ENCODE measurements around the gene PELI2. TPM values are rescaled to one million over a fixed set of nuclear protein-coding genes. Genes with fewer than 3 reads are reported as not detected.

The PELI2 gene
- total and polyA plus RNA-seq, 9 donors = 13.0 to 36.8 (median 28.5) TPM

DNA sequence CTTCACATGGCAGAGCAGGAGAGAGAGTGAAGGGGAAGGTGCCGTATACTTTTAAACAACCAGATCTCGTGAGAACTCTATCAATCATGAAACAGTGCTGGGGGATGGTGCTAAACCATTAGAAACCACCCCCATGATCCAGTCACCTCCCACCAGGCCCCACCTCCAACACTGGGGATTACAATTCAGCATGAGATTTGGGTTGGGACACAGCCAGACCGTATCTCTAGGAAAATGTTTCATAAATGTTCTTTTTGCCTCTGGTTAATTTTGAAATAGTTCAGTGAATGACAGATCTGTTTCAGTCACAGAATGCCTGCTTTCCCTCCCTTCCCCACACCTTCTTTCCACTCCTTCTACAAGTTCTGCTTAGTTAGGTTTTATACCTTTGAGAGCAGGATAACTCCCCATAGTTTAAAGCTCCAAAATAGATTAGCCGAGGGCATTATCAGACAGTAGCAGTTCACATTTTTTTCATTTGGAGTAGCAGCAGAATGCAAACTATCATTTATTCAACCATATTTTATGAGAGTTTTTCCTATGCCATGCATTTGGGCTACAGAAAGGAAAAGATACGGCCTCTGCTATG is 27.1 kb downstream of the PELI2 start:
- no peaks in the 10 kb centered on the region for H3K36me3 ChIP-seq
- H3K4me3 ChIP-seq = no peak overlapping the region
- H3K9me3 ChIP-seq = no peaks in the 10 kb centered on the region
- H3K27ac ChIP-seq = no peak overlapping the region
- H3K4me1 ChIP-seq (ENCODE audit: insufficient read depth) = peaks cover 13% of the 10 kb centered on the region
- TF ChIP-seq EP300 (IDR thresholded peaks at IDR 0.05) (no peak), POLR2A (IDR thresholded peaks at IDR 0.05) (no peak)
- TF ChIP-seq, protein P1, sequence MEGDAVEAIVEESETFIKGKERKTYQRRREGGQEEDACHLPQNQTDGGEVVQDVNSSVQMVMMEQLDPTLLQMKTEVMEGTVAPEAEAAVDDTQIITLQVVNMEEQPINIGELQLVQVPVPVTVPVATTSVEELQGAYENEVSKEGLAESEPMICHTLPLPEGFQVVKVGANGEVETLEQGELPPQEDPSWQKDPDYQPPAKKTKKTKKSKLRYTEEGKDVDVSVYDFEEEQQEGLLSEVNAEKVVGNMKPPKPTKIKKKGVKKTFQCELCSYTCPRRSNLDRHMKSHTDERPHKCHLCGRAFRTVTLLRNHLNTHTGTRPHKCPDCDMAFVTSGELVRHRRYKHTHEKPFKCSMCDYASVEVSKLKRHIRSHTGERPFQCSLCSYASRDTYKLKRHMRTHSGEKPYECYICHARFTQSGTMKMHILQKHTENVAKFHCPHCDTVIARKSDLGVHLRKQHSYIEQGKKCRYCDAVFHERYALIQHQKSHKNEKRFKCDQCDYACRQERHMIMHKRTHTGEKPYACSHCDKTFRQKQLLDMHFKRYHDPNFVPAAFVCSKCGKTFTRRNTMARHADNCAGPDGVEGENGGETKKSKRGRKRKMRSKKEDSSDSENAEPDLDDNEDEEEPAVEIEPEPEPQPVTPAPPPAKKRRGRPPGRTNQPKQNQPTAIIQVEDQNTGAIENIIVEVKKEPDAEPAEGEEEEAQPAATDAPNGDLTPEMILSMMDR (IDR thresholded peaks at IDR 0.05) = no peak
- intact Hi-C loops (cut with DNase I) = no loop called here
- DNase-seq = peak in 1 of 5 donors; percentile 32
- no peaks in the 10 kb centered on the region for H3K27me3 ChIP-seq
- WGBS, 3 donors = 49 to 60% (median 53%) methylated on average over 5 of the region's 5 CpGs

DNA sequence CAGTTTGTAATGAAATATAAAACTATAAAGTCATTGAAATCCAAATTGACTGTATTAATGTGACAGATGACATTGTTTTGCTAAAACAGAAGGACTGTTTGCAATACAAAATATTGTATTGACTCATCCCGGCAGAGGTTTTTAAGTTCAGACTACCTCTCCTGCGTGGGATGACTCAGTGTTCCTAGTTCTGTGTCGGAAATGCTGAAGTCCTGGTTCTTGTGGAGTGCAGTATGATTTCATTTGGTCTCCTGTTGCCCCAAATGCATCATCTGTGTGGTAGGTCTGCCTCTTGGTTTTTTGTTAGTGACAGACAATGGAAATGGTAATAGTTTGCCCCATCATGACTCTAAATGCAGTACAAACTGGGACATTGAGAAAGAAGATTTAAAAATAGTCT is 27.8 kb downstream of the PELI2 start:
- Histone ChIP-seq H3K27ac (no peak overlapping the region), H3K9me3 (no peaks in the 10 kb centered on the region), H3K36me3 (no peaks in the 10 kb centered on the region), H3K4me1 (ENCODE audit: insufficient read depth) (peaks cover 15% of the 10 kb centered on the region), H3K4me3 (no peak overlapping the region), H3K27me3 (no peaks in the 10 kb centered on the region)
- 22 to 47% (median 25%) methylated on average over 3 of the region's 3 CpGs for whole genome bisulfite sequencing, 3 donors
- no peak for TF ChIP-seq EP300 (IDR thresholded peaks at IDR 0.05)
- TF ChIP-seq, protein P1 (IDR thresholded peaks at IDR 0.05) = no peak
- no peak for TF ChIP-seq POLR2A (IDR thresholded peaks at IDR 0.05)
- DNase-seq = no peak
- intact Hi-C loops (cut with DNase I) = no loop called here

DNA sequence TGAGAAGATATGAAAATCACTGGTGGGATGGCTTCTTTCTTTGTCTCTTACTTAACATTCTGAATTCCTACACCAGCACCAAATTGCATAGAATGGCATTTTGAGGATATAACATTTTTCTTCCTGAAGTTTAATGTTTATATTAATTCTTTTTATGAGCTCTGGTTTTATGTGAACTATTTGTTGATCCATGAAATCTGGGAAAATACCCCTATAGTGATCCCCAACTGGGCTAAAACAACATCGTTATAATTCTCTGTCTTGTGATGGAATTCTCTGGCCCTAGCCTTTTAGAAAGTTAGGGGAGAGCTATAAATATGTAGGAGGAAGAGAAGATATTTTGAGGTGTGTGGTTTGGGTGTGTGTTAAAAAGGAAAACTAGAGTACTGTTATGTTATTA is 29.2 kb downstream of the PELI2 start:
- intact Hi-C loops (cut with DNase I) = no loop called here
- H3K27ac ChIP-seq = no peak overlapping the region
- TF ChIP-seq EP300 (IDR thresholded peaks at IDR 0.05) (no peak), POLR2A (IDR thresholded peaks at IDR 0.05) (no peak)
- TF ChIP-seq, protein P1 (IDR thresholded peaks at IDR 0.05) = no peak
- H3K36me3 ChIP-seq = no peaks in the 10 kb centered on the region
- H3K27me3 ChIP-seq = no peaks in the 10 kb centered on the region
- 71 to 77% (median 74%) methylated on average over 1 of the region's 1 CpG for WGBS, 3 donors
- DNase-seq = no peak
- no peak overlapping the region for H3K4me3 ChIP-seq
- H3K4me1 ChIP-seq (ENCODE audit: insufficient read depth) = peaks cover 15% of the 10 kb centered on the region
- no peaks in the 10 kb centered on the region for H3K9me3 ChIP-seq

DNA sequence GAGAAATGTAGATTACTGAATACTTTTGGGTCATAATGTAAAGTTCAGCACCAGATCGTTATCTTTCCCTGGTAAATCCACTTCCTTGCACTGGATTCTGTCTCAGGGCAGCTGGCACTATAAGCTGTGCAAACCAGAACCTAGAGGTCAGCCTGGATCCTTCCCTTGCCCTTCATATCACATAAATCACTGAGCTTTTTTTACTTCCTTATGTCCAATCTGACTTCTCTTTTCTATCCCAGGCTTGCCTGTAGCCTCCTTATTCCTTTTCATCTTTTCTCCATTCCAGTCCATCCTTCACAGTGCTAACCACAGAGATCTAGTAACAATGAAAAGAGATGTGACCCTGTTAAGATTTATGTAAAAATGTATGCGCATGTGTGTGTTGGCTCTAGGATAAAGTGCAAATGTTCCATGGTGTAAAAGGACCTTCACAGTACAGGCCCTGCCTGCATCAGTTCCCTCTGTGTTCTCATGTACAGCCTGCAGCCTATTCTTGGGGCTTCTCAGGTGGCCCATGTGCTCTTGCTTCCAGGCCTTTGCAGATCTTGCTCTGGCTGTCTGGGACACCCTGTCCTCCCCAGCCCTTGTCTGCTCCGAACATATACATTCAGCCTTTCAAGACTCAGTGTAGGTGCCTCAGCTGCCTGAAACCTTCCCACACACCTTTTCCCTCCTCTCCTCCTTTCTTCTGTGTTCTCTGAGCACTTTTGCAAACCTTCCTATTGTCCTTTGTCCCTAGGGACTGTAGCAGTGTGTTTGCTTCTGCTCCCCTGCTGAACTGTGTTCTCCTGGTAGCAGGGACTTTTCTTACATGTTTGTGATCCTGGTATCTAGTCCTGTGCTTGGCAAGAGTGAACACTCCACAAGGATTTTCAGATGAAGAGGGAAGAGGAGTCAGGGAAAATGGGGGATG is 30.0 kb downstream of the PELI2 start:
- 87 to 96% (median 88%) methylated on average over 3 of the region's 3 CpGs for WGBS, 3 donors

DNA sequence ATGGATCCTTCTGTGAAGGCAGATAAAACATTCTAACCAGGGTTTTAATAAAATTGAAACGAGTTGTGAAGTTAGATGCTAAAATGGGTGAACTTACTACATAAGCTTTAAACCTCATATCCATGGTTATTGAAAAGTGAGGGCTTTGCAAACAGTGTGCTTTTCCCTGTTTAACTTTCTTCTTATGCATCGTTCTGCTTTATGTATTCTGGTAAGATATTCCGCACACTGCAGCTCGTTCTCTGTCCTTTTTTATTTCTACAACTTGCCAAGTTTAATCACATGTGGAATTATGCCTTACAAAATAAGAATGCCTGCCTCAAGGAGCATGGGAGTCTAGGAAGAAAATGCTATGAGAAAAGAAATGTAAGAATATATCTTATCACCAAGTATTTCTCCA is 30.9 kb downstream of the PELI2 start:
- no peak overlapping the region for H3K27ac ChIP-seq
- H3K36me3 ChIP-seq = no peaks in the 10 kb centered on the region
- no peak overlapping the region for H3K4me3 ChIP-seq
- TF ChIP-seq POLR2A (IDR thresholded peaks at IDR 0.05) (no peak), EP300 (IDR thresholded peaks at IDR 0.05) (no peak)
- TF ChIP-seq, protein P1 (IDR thresholded peaks at IDR 0.05) = no peak
- no peaks in the 10 kb centered on the region for H3K9me3 ChIP-seq
- intact Hi-C loops (cut with DNase I) = no loop called here
- DNase-seq = no peak
- H3K27me3 ChIP-seq = no peaks in the 10 kb centered on the region
- WGBS, 3 donors = 30 to 32% (median 30%) methylated on average over 4 of the region's 4 CpGs
- peaks cover 15% of the 10 kb centered on the region for H3K4me1 ChIP-seq (ENCODE audit: insufficient read depth)

More for the DNA sequence above, 30.0 kb downstream of the PELI2 start:
- Histone ChIP-seq H3K4me3 (no peak overlapping the region), H3K27ac (no peak overlapping the region), H3K36me3 (no peaks in the 10 kb centered on the region), H3K27me3 (no peaks in the 10 kb centered on the region), H3K4me1 (ENCODE audit: insufficient read depth) (peaks cover 15% of the 10 kb centered on the region), H3K9me3 (no peaks in the 10 kb centered on the region)
- intact Hi-C loops (cut with DNase I) = no loop called here
- DNase-seq = no peak
- TF ChIP-seq EP300 (IDR thresholded peaks at IDR 0.05) = no peak

Data from ovary (tissue), 9 donors.